Measurements from ENCODE around the gene RASGRF1. TPM values are rescaled to one million over a fixed set of nuclear protein-coding genes. Genes with fewer than 3 reads are reported as not detected.

The RASGRF1 gene
- total and polyA plus RNA-seq, 2 experiments from 2014 or later: 0.05 to 0.24 TPM

GRCh38 chr15:79099692-79100091 lies 9.1 kb upstream of the RASGRF1 start (continued):
- TF ChIP-seq REST (IDR thresholded peaks at IDR 0.05; ENCODE audit: unreplicated experiment): peak; percentile 63
- TF ChIP-seq EZH2phosphoT487 (IDR thresholded peaks at IDR 0.05; ENCODE audit: unreplicated experiment): no peak
- no peak for TF ChIP-seq CREB1 (CRISPR knock-in tag; IDR thresholded peaks at IDR 0.05; ENCODE audit: low read depth)
- TF ChIP-seq EZH2 (IDR thresholded peaks at IDR 0.05; ENCODE audit: low read depth, unreplicated experiment): no peak
- TF ChIP-seq POLR2AphosphoS5 (IDR thresholded peaks at IDR 0.05; ENCODE audit: low read depth): no peak

GRCh38 chr15:79094611-79095021 lies 4.0 kb upstream of the RASGRF1 start:
- peaks cover 9% of the 10 kb centered on the region; the same call in 2 of the 3 replicates for H3K4me1 Mint-ChIP-seq
- Histone ChIP-seq H3F3A (replicated peaks; ENCODE audit: low read depth) (no peaks in the 10 kb centered on the region), H3K27me3 (ENCODE audit: insufficient read depth) (peaks cover 54% of the 10 kb centered on the region), H2AFZ (no peak overlapping the region), H3K27ac (ENCODE audit: low read depth) (no peak overlapping the region), H3K36me3 (ENCODE audit: insufficient read depth) (no peaks in the 10 kb centered on the region), H4K20me1 (replicated peaks; ENCODE audit: insufficient read depth) (0 out of 2 replicates have a peak, but pooled peaks cover 2% of the 10 kb centered on the region), H3K4me3 (no peak overlapping the region), H3K79me2 (replicated peaks; ENCODE audit: insufficient read depth) (no peaks in the 10 kb centered on the region), H3K4me1 (ENCODE audit: insufficient read depth) (no peaks in the 10 kb centered on the region), H3K4me2 (no peak overlapping the region), H3K9me2 (ENCODE audit: insufficient read depth) (no peaks in the 10 kb centered on the region)
- ATAC-seq: no peak
- H3K4me3 Mint-ChIP-seq: no peak overlapping the region
- DNase-seq (ENCODE audit: low spot score): peak; percentile 17
- peaks cover 53% of the 10 kb centered on the region for H3K27me3 Mint-ChIP-seq (ENCODE audit: insufficient read depth, low read depth, poor library complexity)
- no peaks in the 10 kb centered on the region for H3K36me3 Mint-ChIP-seq (ENCODE audit: low read depth)
- TF ChIP-seq ETS1 (IDR thresholded peaks at IDR 0.05) (no peak), STAT1 (IDR thresholded peaks at IDR 0.05; ENCODE audit: unreplicated experiment) (no peak), CTCF (conservative IDR thresholded peaks at IDR 0.05; ENCODE audit: low read depth in 2 of 2) (no peak), REST (IDR thresholded peaks at IDR 0.05; ENCODE audit: unreplicated experiment) (no peak), CREB1 (CRISPR knock-in tag; IDR thresholded peaks at IDR 0.05; ENCODE audit: low read depth) (no peak)
- H3K9me3 Mint-ChIP-seq: no peaks in the 10 kb centered on the region; the same call in 2 of the 3 replicates
- H3K27ac Mint-ChIP-seq: no peak overlapping the region

Measured in GM23338 (cell line).